Measurements from ENCODE around the gene CFAP221.

CFAP221 gene

GRCh38 chr2:119704670-119705120 is 160.4 kb downstream of the CFAP221 start:
- Histone ChIP-seq H3K27ac (ENCODE audit: low read length) (no peak overlapping the region), H3K4me1 (ENCODE audit: control insufficient read depth, low read depth, low read length) (peaks cover 33% of the 10 kb centered on the region), H3K36me3 (ENCODE audit: control insufficient read depth, low read depth, low read length) (no peaks in the 10 kb centered on the region)

GRCh38 chr2:119706221-119706620 is 162.0 kb downstream of the CFAP221 start:
- Histone ChIP-seq H3K9ac (ENCODE audit: low read length) (no peak overlapping the region), H3K9me3 (ENCODE audit: control insufficient read depth, low read depth, low read length) (no peaks in the 10 kb centered on the region), H3K27ac (ENCODE audit: low read length) (no peak overlapping the region), H3K27me3 (ENCODE audit: control insufficient read depth, insufficient read depth, low read length) (no peaks in the 10 kb centered on the region), H3K36me3 (ENCODE audit: control insufficient read depth, low read depth, low read length) (no peaks in the 10 kb centered on the region), H3K4me3 (ENCODE audit: low read length) (no peak overlapping the region), H3K4me1 (ENCODE audit: control insufficient read depth, low read depth, low read length) (peaks cover 18% of the 10 kb centered on the region)

More at GRCh38 chr2:119704670-119705120, 160.4 kb downstream of the CFAP221 start:
- no peaks in the 10 kb centered on the region for H3K9me3 ChIP-seq (ENCODE audit: control insufficient read depth, low read depth, low read length)
- H3K4me3 ChIP-seq (ENCODE audit: low read length), result no peak overlapping the region
- H3K27me3 ChIP-seq (ENCODE audit: control insufficient read depth, insufficient read depth, low read length), result no peaks in the 10 kb centered on the region
- no peak overlapping the region for H3K9ac ChIP-seq (ENCODE audit: low read length)

Data from iPS-18a (cell line).